Trophoblast cell (in vitro differentiated cells and primary cell): ENCODE measurements around the gene ADORA1.

Experiments
- DNase-seq, 2 donors: peaks; one replicate each; pipeline ENCODE4 v3.0.0-alpha.2; 2016
- H2AFZ ChIP-seq: 2 replicates; pipeline ENCODE4 v1.6.1; 2013; ENCODE audit warnings: low read length, moderate library complexity, mild to moderate bottlenecking; ENCODE audit not compliant: insufficient read depth, poor library complexity
- H2AK5ac ChIP-seq: 2 replicates; pipeline ENCODE4 v1.6.1; 2013; ENCODE audit warnings: mild to moderate bottlenecking, low read length
- H2BK120ac ChIP-seq: 2 replicates; pipeline ENCODE4 v1.6.1; 2013; ENCODE audit warnings: low read length, mild to moderate bottlenecking, moderate library complexity; ENCODE audit not compliant: insufficient read depth, poor library complexity
- H2BK12ac ChIP-seq: 2 replicates; pipeline ENCODE4 v1.6.1; 2013; ENCODE audit warnings: mild to moderate bottlenecking, low read length, moderate library complexity
- H2BK5ac ChIP-seq: 2 replicates; pipeline ENCODE4 v1.6.1; 2013; ENCODE audit warnings: low read length, low read depth, moderate library complexity, mild to moderate bottlenecking; ENCODE audit not compliant: poor library complexity
- H3K14ac ChIP-seq: 2 replicates; pipeline ENCODE4 v1.6.1; 2013; ENCODE audit warnings: mild to moderate bottlenecking, low read length
- H3K18ac ChIP-seq: 2 replicates; pipeline ENCODE4 v1.6.1; 2013; ENCODE audit warnings: mild to moderate bottlenecking, low read length
- H3K23ac ChIP-seq: 2 replicates; pipeline ENCODE4 v1.6.1; 2013; ENCODE audit warnings: low read length
- H3K27ac ChIP-seq: 2 replicates; pipeline ENCODE4 v1.5.1; 2013; ENCODE audit warnings: low read depth, mild to moderate bottlenecking, inconsistent platforms, low read length, moderate library complexity
- H3K27me3 ChIP-seq: 2 replicates; pipeline ENCODE4 v1.6.1; 2013; ENCODE audit warnings: inconsistent platforms, mild to moderate bottlenecking, low read length, moderate library complexity; ENCODE audit not compliant: insufficient read depth
- H3K36me3 ChIP-seq, 2 experiments: 1 replicate in 1 of 2; 2 replicates in 1 of 2; pipeline ENCODE4 v1.6.1; 2013; ENCODE audit warnings: low read length in 2 of 2, mild to moderate bottlenecking in 2 of 2, moderate library complexity in 1 of 2; ENCODE audit not compliant: insufficient read depth in 2 of 2, control insufficient read depth in 1 of 2
- H3K4ac ChIP-seq: 2 replicates; pipeline ENCODE4 v1.6.1; 2013; ENCODE audit warnings: low read depth, mild to moderate bottlenecking, low read length, moderate library complexity
- H3K4me1 ChIP-seq, 2 experiments: 1 replicate in 1 of 2; 2 replicates in 1 of 2; pipeline ENCODE4 v1.6.1; 2013; ENCODE audit warnings: low read length in 2 of 2, mild to moderate bottlenecking in 2 of 2, moderate library complexity in 1 of 2; ENCODE audit not compliant: insufficient read depth in 2 of 2, control insufficient read depth in 1 of 2
- H3K4me2 ChIP-seq: 2 replicates; pipeline ENCODE4 v1.6.1; 2013; ENCODE audit warnings: inconsistent platforms, mild to moderate bottlenecking, low read length, moderate library complexity
- H3K4me3 ChIP-seq: 2 replicates; pipeline ENCODE4 v1.5.1; 2013; ENCODE audit warnings: mild to moderate bottlenecking, low read depth, low read length, inconsistent platforms
- H3K79me1 ChIP-seq: one replicate; pipeline ENCODE4 v1.6.1; 2013; ENCODE audit warnings: low read length
- H3K79me2 ChIP-seq: 2 replicates; pipeline ENCODE4 v1.6.1; 2013; ENCODE audit warnings: low read length, mild to moderate bottlenecking; ENCODE audit not compliant: control insufficient read depth, insufficient read depth, poor library complexity
- H3K9ac ChIP-seq: 2 replicates; pipeline ENCODE4 v1.6.1; 2013; ENCODE audit warnings: mild to moderate bottlenecking, low read length
- H3K9me3 ChIP-seq: 2 replicates; pipeline ENCODE4 v1.6.1; 2013; ENCODE audit warnings: low read depth, mild to moderate bottlenecking, control low read depth, inconsistent platforms, low read length; ENCODE audit not compliant: insufficient read depth
- H4K12ac ChIP-seq: 2 replicates; pipeline ENCODE4 v1.6.1; 2013; ENCODE audit warnings: low read depth, mild to moderate bottlenecking, low read length, moderate library complexity
- H4K8ac ChIP-seq: 2 replicates; pipeline ENCODE4 v1.6.1; 2013; ENCODE audit warnings: low read depth, mild to moderate bottlenecking, low read length, moderate library complexity
- H4K91ac ChIP-seq: one replicate; pipeline ENCODE4 v1.6.1; 2013; ENCODE audit warnings: low read depth, mild to moderate bottlenecking, low read length, moderate library complexity
- WGBS: extraction: QIAGEN DNeasy Blood & Tissue Kit; methylation state at CpG from one replicate; pipeline ENCODE4 v1.1.7; 2013; ENCODE audit warnings: missing lambda C conversion rate; ENCODE audit not compliant: insufficient read length, insufficient coverage; ENCODE audit errors: extremely low coverage; 5-methylcytosine and 5-hydroxymethylcytosine counted together

Gene ADORA1

GRCh38 chr1:203186446-203187303, 59.1 kb downstream of the ADORA1 start, which contains the start of gene CHI3L1:
TSS of gene CHI3L1 (minus strand) at chr1:203186704. CDS start at chr1:203186623, 81 bp downstream.
- WGBS = no CpG with 5 or more reads among the region's 14 CpGs
- H4K8ac ChIP-seq = no peak within 1 kb of the TSS
- no peak within 1 kb of the TSS for H3K23ac ChIP-seq
- H3K4me1 ChIP-seq = peaks cover 0 to 3% of the 10 kb centered on the region in 2 experiments
- H3K79me1 ChIP-seq = no peaks in the 10 kb centered on the region
- no peak within 1 kb of the TSS for H3K4me2 ChIP-seq
- H2AK5ac ChIP-seq = no peak within 1 kb of the TSS
- H2BK5ac ChIP-seq = no peak within 1 kb of the TSS
- no peak within 1 kb of the TSS for H3K18ac ChIP-seq
- no peak within 1 kb of the TSS for H3K14ac ChIP-seq
- no peak within 1 kb of the TSS for H2BK12ac ChIP-seq
- no peak within 1 kb of the TSS for H3K4me3 ChIP-seq
- H3K4ac ChIP-seq = no peak within 1 kb of the TSS
- H3K9me3 ChIP-seq = no peaks in the 10 kb centered on the region
- H2AFZ ChIP-seq = no peak within 1 kb of the TSS
- no peaks in the 10 kb centered on the region for H3K79me2 ChIP-seq
- no peaks in the 10 kb centered on the region for H3K36me3 ChIP-seq
- peak in 1 of 2 donors; percentile 24 for DNase-seq
- H3K27ac ChIP-seq = no peak within 1 kb of the TSS
- H3K9ac ChIP-seq = no peak within 1 kb of the TSS
- no peaks in the 10 kb centered on the region for H3K27me3 ChIP-seq
- no peak within 1 kb of the TSS for H4K12ac ChIP-seq
- H4K91ac ChIP-seq = no peak within 1 kb of the TSS
- H2BK120ac ChIP-seq = no peak within 1 kb of the TSS

DNA sequence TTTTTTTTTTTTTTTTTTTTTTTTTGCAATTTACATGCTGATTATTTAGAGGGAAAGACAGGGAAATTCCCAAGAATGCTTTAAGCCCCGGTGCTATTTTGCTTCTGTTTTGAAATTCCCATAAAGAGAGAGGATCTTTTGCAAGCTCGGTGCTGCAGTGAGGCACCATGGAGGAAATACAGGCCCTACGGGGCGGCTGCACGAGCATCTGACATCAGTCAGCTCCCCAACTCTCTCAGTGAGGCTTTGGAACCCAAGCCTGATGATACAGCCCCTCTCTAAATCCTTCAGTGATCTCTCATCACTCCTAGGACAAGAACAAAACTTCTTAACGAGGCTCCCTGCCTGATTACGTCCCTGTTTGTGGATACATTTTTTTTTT, 59.8 kb downstream of the ADORA1 start:
- Histone ChIP-seq H4K12ac (no peak overlapping the region), H3K4ac (no peak overlapping the region), H3K18ac (no peak overlapping the region), H3K23ac (no peak overlapping the region), H3K79me1 (no peaks in the 10 kb centered on the region), H3K27me3 (no peaks in the 10 kb centered on the region), H3K79me2 (no peaks in the 10 kb centered on the region), H2BK5ac (no peak overlapping the region), H3K9me3 (no peaks in the 10 kb centered on the region), H3K4me1 (peaks cover 0 to 3% of the 10 kb centered on the region in 2 experiments), H3K36me3 (no peaks in the 10 kb centered on the region), H3K27ac (no peak overlapping the region), H3K9ac (no peak overlapping the region), H4K91ac (no peak overlapping the region), H4K8ac (no peak overlapping the region), H3K4me3 (no peak overlapping the region), H3K4me2 (no peak overlapping the region), H2BK120ac (no peak overlapping the region), H2AK5ac (no peak overlapping the region), H2BK12ac (no peak overlapping the region), H3K14ac (no peak overlapping the region), H2AFZ (no peak overlapping the region)
- DNase-seq = peak in 1 of 2 donors; percentile 13
- no CpG with 5 or more reads among the region's 7 CpGs for WGBS

DNA sequence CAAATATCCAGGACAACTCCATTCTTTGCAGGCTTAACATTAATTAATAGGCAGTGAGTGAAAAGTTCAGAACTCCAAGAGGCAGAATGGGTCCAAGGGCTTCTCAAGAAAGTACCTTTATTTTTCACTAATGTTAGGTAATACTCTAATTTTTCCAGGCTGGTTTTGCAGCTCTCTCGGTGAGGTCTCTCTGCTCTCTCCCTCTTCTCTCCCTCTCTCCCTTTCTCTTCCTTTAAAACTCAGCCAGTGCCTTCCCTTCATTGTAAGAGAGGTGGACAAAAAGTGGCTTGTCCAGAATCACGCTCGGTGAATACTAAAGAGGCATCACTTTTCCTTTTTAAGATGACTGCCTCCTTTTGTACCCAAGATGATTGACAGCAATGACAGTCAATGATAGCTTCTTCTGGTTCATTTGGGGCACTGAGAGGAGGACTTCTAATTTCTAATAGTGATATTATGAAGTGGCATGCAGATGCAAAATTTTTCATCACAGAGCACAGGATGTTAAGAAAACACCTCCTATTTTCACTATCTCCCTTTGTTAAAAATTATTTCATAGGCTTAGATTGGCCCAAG, 60.3 kb downstream of the ADORA1 start:
- no peak overlapping the region for H2BK120ac ChIP-seq
- no peak overlapping the region for H3K9ac ChIP-seq
- H3K4me2 ChIP-seq = no peak overlapping the region
- no peaks in the 10 kb centered on the region for H3K27me3 ChIP-seq
- no peak overlapping the region for H2BK12ac ChIP-seq
- no peak overlapping the region for H2AFZ ChIP-seq
- no CpG with 5 or more reads among the region's 3 CpGs for WGBS
- H4K12ac ChIP-seq = no peak overlapping the region
- peaks cover 0 to 3% of the 10 kb centered on the region in 2 experiments for H3K4me1 ChIP-seq
- H3K36me3 ChIP-seq = no peaks in the 10 kb centered on the region
- no peaks in the 10 kb centered on the region for H3K79me2 ChIP-seq
- no peak overlapping the region for H4K8ac ChIP-seq
- no peak overlapping the region for H3K27ac ChIP-seq
- no peak overlapping the region for H3K4me3 ChIP-seq
- H2AK5ac ChIP-seq = no peak overlapping the region
- no peak overlapping the region for H3K4ac ChIP-seq
- no peak overlapping the region for H3K14ac ChIP-seq
- no peak overlapping the region for H3K18ac ChIP-seq
- H3K79me1 ChIP-seq = no peaks in the 10 kb centered on the region
- no peak overlapping the region for H2BK5ac ChIP-seq
- no peak overlapping the region for H3K23ac ChIP-seq
- H4K91ac ChIP-seq = no peak overlapping the region
- H3K9me3 ChIP-seq = no peaks in the 10 kb centered on the region
- DNase-seq = no peak

GRCh38 chr1:203188686-203189232, 61.2 kb downstream of the ADORA1 start:
- H3K4me3 ChIP-seq = no peak overlapping the region
- no peak overlapping the region for H4K91ac ChIP-seq
- no peak overlapping the region for H3K23ac ChIP-seq
- no peak overlapping the region for H2AFZ ChIP-seq
- H3K14ac ChIP-seq = no peak overlapping the region
- H3K79me1 ChIP-seq = no peaks in the 10 kb centered on the region
- no peak overlapping the region for H2BK5ac ChIP-seq
- no peak overlapping the region for H3K9ac ChIP-seq
- H3K4ac ChIP-seq = no peak overlapping the region
- no peaks in the 10 kb centered on the region for H3K79me2 ChIP-seq
- no peaks in the 10 kb centered on the region for H3K9me3 ChIP-seq
- no peak overlapping the region for H2AK5ac ChIP-seq
- H3K27me3 ChIP-seq = no peaks in the 10 kb centered on the region
- no CpG with 5 or more reads among the region's 4 CpGs for WGBS
- H3K4me1 ChIP-seq = peaks cover 0 to 3% of the 10 kb centered on the region in 2 experiments
- H4K8ac ChIP-seq = no peak overlapping the region
- DNase-seq = no peak
- H3K27ac ChIP-seq = no peak overlapping the region
- H2BK120ac ChIP-seq = no peak overlapping the region
- no peak overlapping the region for H2BK12ac ChIP-seq
- H3K36me3 ChIP-seq = no peaks in the 10 kb centered on the region
- H3K4me2 ChIP-seq = no peak overlapping the region
- H3K18ac ChIP-seq = no peak overlapping the region
- no peak overlapping the region for H4K12ac ChIP-seq
